SW480 (cell line): ENCODE data around the gene MYL7.

Experiments
- DNase-seq: peaks from one replicate; pipeline ENCODE4 v3.0.0-alpha.2; 2016; ENCODE audit warnings: low spot score

The MYL7 gene

GRCh38 chr7:44099669-44100068 lies 41.5 kb downstream of the MYL7 start:
- DNase-seq = no peak

DNA sequence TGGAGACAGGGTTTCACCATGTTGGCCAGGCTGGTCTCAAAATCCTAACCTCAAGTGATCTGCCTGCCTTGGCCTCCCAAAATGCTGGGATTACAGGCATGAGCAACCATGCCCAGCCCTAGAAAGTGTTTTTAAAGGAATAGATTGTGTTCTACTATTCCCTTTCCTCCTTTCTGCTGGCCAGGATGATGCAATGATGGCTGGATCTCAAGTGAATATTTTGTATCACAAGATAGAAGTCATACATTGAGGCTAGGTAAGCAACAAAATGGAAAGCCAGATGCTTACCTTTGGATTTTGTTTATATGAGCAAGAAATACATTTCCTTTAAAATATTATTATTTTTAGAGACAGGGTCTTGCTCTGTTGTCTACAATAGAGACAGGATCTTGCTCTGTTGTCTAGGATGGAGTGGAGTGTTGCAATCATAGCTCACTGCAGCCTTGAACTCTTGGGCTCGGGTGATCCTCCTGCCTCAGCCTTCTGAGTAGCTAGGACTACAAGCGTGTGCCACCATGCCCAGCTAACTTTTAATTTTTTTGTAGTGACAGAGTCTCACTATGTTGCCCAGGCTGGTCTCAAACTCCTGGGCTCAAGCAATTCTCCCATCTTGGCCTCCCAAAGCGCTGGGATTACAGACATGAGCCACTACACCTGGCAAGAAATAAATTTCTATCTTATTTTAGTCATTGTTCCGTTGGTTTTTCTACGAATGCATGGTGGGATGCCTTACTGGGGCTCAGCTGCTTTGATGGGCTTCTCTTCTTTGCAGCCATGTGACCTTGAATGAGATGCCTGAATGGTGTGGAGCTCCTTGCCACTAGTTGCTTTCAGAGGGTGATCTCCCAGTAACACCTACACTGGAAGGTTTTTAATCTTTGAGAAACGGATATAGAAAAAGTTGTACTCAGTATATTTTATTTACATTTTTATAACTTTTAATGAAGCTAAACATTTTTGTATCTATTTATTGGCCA lies 42.8 kb downstream of the MYL7 start:
- no peak for DNase-seq

GRCh38 chr7:44097064-44097932 lies 43.8 kb downstream of the MYL7 start:
- DNase-seq = no peak

DNA sequence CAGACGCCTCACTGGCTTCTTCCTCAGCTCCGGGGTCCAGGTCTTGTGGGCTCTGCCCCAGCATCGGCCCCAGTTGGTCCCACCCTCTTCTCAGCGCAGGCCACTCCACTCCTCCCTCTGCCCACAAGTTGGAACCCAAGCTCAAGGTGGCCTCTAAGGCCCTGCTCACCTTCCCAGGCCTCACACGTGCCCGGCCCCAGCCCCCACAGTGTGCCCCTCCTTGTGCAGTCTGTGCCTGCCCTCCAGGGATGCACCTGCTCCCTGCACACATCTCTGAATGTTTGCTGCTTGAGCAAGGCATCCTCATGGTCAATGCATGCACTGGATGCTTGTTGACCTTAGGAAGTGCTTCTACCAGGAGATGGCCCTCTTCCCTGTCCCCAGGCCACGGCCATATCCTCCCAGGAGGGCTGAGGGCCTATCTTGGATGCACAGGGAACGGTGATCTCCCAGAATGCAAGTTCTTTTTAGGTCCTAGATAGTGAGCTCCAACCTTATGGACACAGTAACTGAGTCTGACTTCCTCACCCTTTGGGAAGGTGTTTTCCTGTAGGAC lies 44.7 kb downstream of the MYL7 start:
- DNase-seq = no peak

- DNase-seq = no peak
These were observed 45.4 kb downstream of the MYL7 start for GRCh38 chr7:44095781-44096180.

GRCh38 chr7:44094883-44095592 lies 46.1 kb downstream of the MYL7 start:
- DNase-seq = no peak

DNA sequence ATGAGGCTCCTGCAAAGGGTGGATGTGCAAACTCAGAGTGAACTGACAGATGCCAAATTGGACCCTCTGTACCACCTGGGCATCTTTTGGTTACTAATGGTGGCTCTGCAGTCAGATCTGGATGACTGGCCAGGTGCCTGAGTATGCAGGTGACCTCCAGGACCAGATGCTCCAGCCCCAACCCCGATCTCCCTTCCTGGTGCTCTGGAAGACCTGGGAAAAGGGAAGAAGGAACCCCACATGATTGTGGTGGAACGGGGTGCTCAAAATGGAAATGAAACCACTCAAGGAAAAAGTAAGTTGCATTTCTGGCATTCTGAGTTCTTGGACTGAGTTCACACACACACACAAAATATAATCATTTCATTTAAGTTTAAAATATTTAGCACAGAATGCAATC lies 46.8 kb downstream of the MYL7 start:
- DNase-seq = no peak

DNA sequence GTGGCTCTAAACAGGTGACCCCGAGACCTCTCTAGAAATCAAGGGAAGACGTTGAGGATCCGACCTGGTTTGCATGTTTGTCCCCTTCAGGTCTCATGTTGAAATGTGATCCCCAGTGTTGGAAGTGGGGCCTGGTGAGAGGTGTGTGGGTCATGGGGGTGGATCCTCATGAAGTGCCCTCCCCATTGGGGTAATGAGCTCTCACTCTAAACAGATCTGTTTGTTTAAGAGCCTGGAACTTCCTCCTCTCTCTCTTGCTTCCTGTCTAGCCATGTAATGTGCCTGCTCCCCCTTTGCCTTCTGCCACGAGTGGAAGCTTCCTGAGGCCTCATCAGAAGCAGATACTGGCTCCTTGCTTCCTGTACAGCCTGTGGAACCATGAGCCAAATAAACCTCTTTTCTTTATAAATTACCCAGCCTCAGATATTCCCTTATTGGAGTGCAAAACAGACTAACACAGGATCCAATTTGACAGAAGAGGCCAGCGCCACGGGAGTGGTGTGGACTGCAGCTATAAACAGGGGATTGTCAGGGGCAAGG lies 48.0 kb downstream of the MYL7 start:
- DNase-seq = no peak
